H1 (cell line): ENCODE data around the gene ADARB2. TPM values are rescaled to one million over a fixed set of nuclear protein-coding genes. Genes with fewer than 3 reads are reported as not detected.

Experiments used
- CTCF ChIA-PET: fragments of 300-600 bp; sonication (Branson Sonifier 250); formaldehyde crosslinking; loops from one replicate; lab custom pipeline; 2021; ENCODE audit not compliant: partially characterized antibody; lab: Charles Lee
- POLR2A ChIA-PET: fragments of 300-600 bp; sonication (Branson Sonifier 250); formaldehyde crosslinking; loops from one replicate; lab custom pipeline; 2021; ENCODE audit warnings: inconsistent platforms; ENCODE audit not compliant: partially characterized antibody; lab: Charles Lee
- DNase-seq, 2 experiments: peaks; one replicate each; pipeline versions ENCODE4 v3.0.0 to v3.0.0-alpha.2; 2010 to 2022; ENCODE audit warnings: low spot score in 2 of 2, low read depth in 1 of 2, mixed read lengths in 1 of 2
- FAIRE-seq: peaks from 2 replicates; lab custom pipeline; 2011; peaks lifted over from hg19 to GRCh38; lab: Jason Lieb, UNC
- H2AFZ ChIP-seq: 2 replicates; pipeline ENCODE4 v1.8.1; 2012; ENCODE audit warnings: low read length, inconsistent platforms
- H2AK5ac ChIP-seq: 2 replicates; pipeline ENCODE4 v1.6.1; 2013; ENCODE audit warnings: low read depth, low read length
- H2BK120ac ChIP-seq: replicated peaks from 2 replicates; pipeline ENCODE3; 2013; ENCODE audit warnings: low read depth, low read length, inconsistent platforms
- H2BK12ac ChIP-seq: 2 replicates; pipeline ENCODE4 v1.6.1; 2013; ENCODE audit warnings: low read depth, low read length
- H2BK15ac ChIP-seq: 2 replicates; pipeline ENCODE4 v1.6.1; 2013; ENCODE audit warnings: low read length
- H2BK20ac ChIP-seq: 2 replicates; pipeline ENCODE4 v1.6.1; 2013; ENCODE audit warnings: low read length
- H2BK5ac ChIP-seq: 2 replicates; pipeline ENCODE4 v1.6.1; 2013; ENCODE audit warnings: low read depth, low read length
- H3K14ac ChIP-seq: 2 replicates; pipeline ENCODE4 v1.6.1; 2013; ENCODE audit warnings: inconsistent platforms; ENCODE audit not compliant: insufficient read length
- H3K18ac ChIP-seq: 2 replicates; pipeline ENCODE4 v1.6.1; 2013; ENCODE audit warnings: low read length; ENCODE audit errors: extremely low read depth
- H3K23ac ChIP-seq: 2 replicates; pipeline ENCODE4 v1.6.1; 2013; ENCODE audit warnings: inconsistent platforms; ENCODE audit not compliant: insufficient read length
- H3K23me2 ChIP-seq: 2 replicates; pipeline ENCODE4 v1.6.1; 2013; ENCODE audit warnings: low read depth, low read length
- H3K27ac ChIP-seq: 2 replicates; pipeline ENCODE4 v1.6.1; 2011; ENCODE audit warnings: low read depth, low read length, inconsistent platforms
- H3K27me3 ChIP-seq, 4 experiments: replicated peaks in 1 of 4; 1 replicate in 1 of 4; 2 replicates in 3 of 4; pipeline versions ENCODE4 v1.6.1 to v1.8.1; 2011 to 2013; ENCODE audit warnings: low read length in 3 of 4, mild to moderate bottlenecking in 3 of 4, inconsistent platforms in 2 of 4, mixed read lengths in 2 of 4, moderate library complexity in 1 of 4; ENCODE audit not compliant: control insufficient read depth in 3 of 4, insufficient read depth in 3 of 4; ENCODE audit errors: extremely low read depth in 1 of 4
- H3K36me3 ChIP-seq, 4 experiments: 2 replicates each; pipeline versions ENCODE4 v1.6.1 to v1.8.1; 2011 to 2013; ENCODE audit warnings: mild to moderate bottlenecking in 4 of 4, low read length in 3 of 4, moderate library complexity in 2 of 4, control low read depth in 1 of 4, inconsistent platforms in 1 of 4; ENCODE audit not compliant: insufficient read depth in 4 of 4, control insufficient read depth in 2 of 4
- H3K4ac ChIP-seq: replicated peaks from 2 replicates; pipeline ENCODE3; 2013; ENCODE audit warnings: low read length, low read depth, mixed read lengths, inconsistent platforms; ENCODE audit not compliant: insufficient read length
- H3K4me1 ChIP-seq, 4 experiments: replicated peaks in 1 of 4; 1 replicate in 1 of 4; 2 replicates in 3 of 4; pipeline versions ENCODE4 v1.6.1 to v1.8.1; 2011 to 2013; ENCODE audit warnings: low read length in 3 of 4, inconsistent platforms in 2 of 4, mixed read lengths in 1 of 4; ENCODE audit not compliant: insufficient read depth in 4 of 4, control insufficient read depth in 3 of 4
- H3K4me2 ChIP-seq, 2 experiments: 2 replicates each; pipeline versions ENCODE4 v1.6.1 to v1.8.1; 2011 to 2013; ENCODE audit warnings: low read depth in 2 of 2, low read length in 2 of 2, control low read depth in 1 of 2, inconsistent platforms in 1 of 2, mild to moderate bottlenecking in 1 of 2; ENCODE audit not compliant: insufficient read depth in 1 of 2
- H3K4me3 ChIP-seq, 4 experiments: fragments of 200-600, 300-600 bp in 1 of 4; sonication (generic), shearing (Covaris generic), sonication (Bioruptor Twin) in 1 of 4; 2 replicates each; pipeline versions ENCODE4 v1.5.1 to v1.8.1; 2011 to 2016; ENCODE audit warnings: low read length in 4 of 4, low read depth in 3 of 4, control low read depth in 2 of 4, inconsistent platforms in 2 of 4, mild to moderate bottlenecking in 2 of 4, mixed read lengths in 1 of 4, moderate library complexity in 1 of 4; ENCODE audit not compliant: insufficient read depth in 2 of 4; ENCODE audit errors: extremely low read depth in 1 of 4
- H3K56ac ChIP-seq: replicated peaks from 2 replicates; pipeline ENCODE3; 2013; ENCODE audit warnings: low read depth, mild to moderate bottlenecking, mixed read lengths, low read length, inconsistent platforms; ENCODE audit not compliant: insufficient read length
- H3K79me1 ChIP-seq: 2 replicates; pipeline ENCODE4 v1.6.1; 2013; ENCODE audit warnings: low read depth, low read length, control low read depth
- H3K79me2 ChIP-seq, 2 experiments: 2 replicates each; pipeline versions ENCODE4 v1.6.1 to v1.8.1; 2012 to 2013; ENCODE audit warnings: low read length in 2 of 2, mild to moderate bottlenecking in 2 of 2, inconsistent platforms in 1 of 2; ENCODE audit not compliant: insufficient read depth in 2 of 2, control insufficient read depth in 1 of 2
- H3K9ac ChIP-seq, 4 experiments: replicated peaks in 1 of 4; 1 replicate in 1 of 4; 2 replicates in 3 of 4; pipeline versions ENCODE4 v1.6.1 to v1.8.1; 2011 to 2013; ENCODE audit warnings: low read depth in 3 of 4, low read length in 3 of 4, control low read depth in 2 of 4, mild to moderate bottlenecking in 2 of 4, moderate library complexity in 2 of 4, inconsistent platforms in 1 of 4; ENCODE audit errors: extremely low read depth in 1 of 4
- H3K9me3 ChIP-seq, 2 experiments: 2 replicates each; pipeline versions ENCODE4 v1.6.1 to v1.8.1; 2012 to 2013; ENCODE audit warnings: mild to moderate bottlenecking in 2 of 2, moderate library complexity in 2 of 2, control low read depth in 1 of 2, inconsistent platforms in 1 of 2, low read depth in 1 of 2, low read length in 1 of 2, mixed read lengths in 1 of 2; ENCODE audit not compliant: insufficient read depth in 2 of 2
- H4K20me1 ChIP-seq, 2 experiments: replicated peaks in 1 of 2; 2 replicates each; pipeline versions ENCODE3 to v1.8.1; 2011 to 2013; ENCODE audit warnings: inconsistent platforms in 2 of 2, low read length in 2 of 2, mild to moderate bottlenecking in 1 of 2; ENCODE audit not compliant: insufficient read depth in 2 of 2, control insufficient read depth in 1 of 2
- H4K5ac ChIP-seq: 2 replicates; pipeline ENCODE4 v1.6.1; 2013; ENCODE audit warnings: low read length, low read depth, mixed read lengths, inconsistent platforms; ENCODE audit not compliant: insufficient read length
- H4K8ac ChIP-seq: 2 replicates; pipeline ENCODE4 v1.8.0; 2013; ENCODE audit warnings: mild to moderate bottlenecking, moderate library complexity, low read length, inconsistent platforms; ENCODE audit not compliant: insufficient read depth; ENCODE audit errors: extremely low read depth
- H4K91ac ChIP-seq: replicated peaks from 2 replicates; pipeline ENCODE3; 2013; ENCODE audit warnings: low read length, mixed read lengths, inconsistent platforms; ENCODE audit not compliant: insufficient read length
- CBX5 ChIP-seq: fragments of 300-800, 300-1000 bp; sonication (generic); IDR thresholded peaks from 2 replicates; pipeline ENCODE4 v1.7.1; 2016; ENCODE audit warnings: antibody characterized with exemption, low read length, low read depth
- EGR1 ChIP-seq: IDR thresholded peaks from 2 replicates; pipeline ENCODE4 v1.6.1; 2011; ENCODE audit warnings: low read depth, low read length, borderline replicate concordance
- EP300 ChIP-seq, 2 experiments: IDR thresholded peaks; 1 replicate in 1 of 2; 2 replicates in 1 of 2; pipeline ENCODE4 v1.6.1; 2011 to 2012; ENCODE audit warnings: low read depth in 2 of 2, low read length in 2 of 2, mild to moderate bottlenecking in 2 of 2, borderline replicate concordance in 1 of 2, inconsistent platforms in 1 of 2, moderate library complexity in 1 of 2
- POU5F1 ChIP-seq: IDR thresholded peaks from 2 replicates; pipeline ENCODE4 v1.6.1; 2011; ENCODE audit warnings: low read depth, mild to moderate bottlenecking, low read length, moderate library complexity
- RAD21 ChIP-seq, 2 experiments: IDR thresholded peaks in 1 of 2; conservative IDR thresholded peaks in 1 of 2; 2 replicates each; pipeline ENCODE4 v1.6.1; 2011; ENCODE audit warnings: low read depth in 2 of 2, low read length in 2 of 2, improper control_type of control experiment in 1 of 2, inconsistent platforms in 1 of 2, mild to moderate bottlenecking in 1 of 2, moderate library complexity in 1 of 2
- WGBS, 2 experiments: shearing (Covaris generic) in 1 of 2; methylation state at CpG; one replicate each; pipeline versions ENCODE4 v1.1.6 to v1.1.7; 2013 to 2015; ENCODE audit warnings: low lambda C conversion rate in 2 of 2, mixed read lengths in 2 of 2, inconsistent platforms in 1 of 2, low coverage in 1 of 2, missing lambda C conversion rate in 1 of 2; ENCODE audit not compliant: insufficient replicate concordance in 2 of 2, insufficient coverage in 1 of 2, insufficient read length in 1 of 2; ENCODE audit errors: extremely low coverage in 1 of 2, missing lambda C conversion rate in 1 of 2; 5-methylcytosine and 5-hydroxymethylcytosine counted together
- polyA plus RNA-seq, 7 experiments: library from polyadenylated mRNA; depleted of rRNA in 3 of 7; stranded (reverse) in 5 of 7; unstranded in 2 of 7; fragments of >200 nt in 5 of 7; fragments of 200-250 nt in 2 of 7; gene quantifications; 1 replicate in 5 of 7; 2 replicates in 1 of 7; 4 replicates in 1 of 7; pipeline versions ENCODE4 v1.2.1 to v1.2.3, GENCODE V29; 2011 to 2013; ENCODE audit warnings: missing spikeins in 2 of 7, mixed read lengths in 2 of 7
- total RNA-seq: library from RNA; stranded (reverse); fragmentation: NEBNext Ultra II Directional; extraction: Animal tissue kit (Norgen Biotek cat#: 25700); gene quantifications from 2 replicates; pipeline ENCODE4 v1.2.1, GENCODE V29; 2021
- TF ChIP-seq, protein P1 (sequence below): IDR thresholded peaks from 2 replicates; pipeline ENCODE4 v1.6.1; 2011; ENCODE audit warnings: low read length, improper control_type of control experiment

Gene ADARB2
- total and polyA plus RNA-seq, 2 of the 8 experiments (the other 6 are each of a cell fraction or from before 2014, with no cell fraction given) = 2.2 to 2.8 TPM

DNA sequence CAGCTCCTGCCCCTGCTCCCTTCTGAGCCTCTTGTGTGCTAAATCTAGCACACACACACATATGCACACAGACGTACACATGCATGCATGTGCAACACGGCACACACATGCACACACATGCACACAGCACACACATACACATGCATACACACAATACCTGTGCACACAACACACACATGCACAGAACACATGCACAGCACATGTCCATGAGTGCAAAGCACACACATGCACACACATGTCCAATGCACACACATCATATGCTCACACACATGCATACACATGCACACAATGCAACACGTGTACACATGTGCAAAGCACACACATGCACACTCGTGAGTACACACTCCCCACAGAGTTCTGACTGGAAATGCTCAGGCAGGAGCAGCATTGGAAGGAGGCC lies 566.1 kb downstream of the ADARB2 start:
- H2BK20ac ChIP-seq = no peak overlapping the region
- WGBS, 2 experiments = 83% methylated on average over 4 of the region's 4 CpGs; no CpG with 5 or more reads in 1 of the 2 experiments
- FAIRE-seq = no peak

More for the DNA sequence above, 566.1 kb downstream of the ADARB2 start:
- peak overlapping the region; percentile 95; the same call in 1 of the 2 replicates for H2AK5ac ChIP-seq
- H2BK15ac ChIP-seq = peak overlapping the region; percentile 93; the same call in 1 of the 2 replicates
- peak overlapping the region; percentile 60 for H2BK120ac ChIP-seq
- H4K91ac ChIP-seq = no peak overlapping the region
- H3K36me3 ChIP-seq = no peaks in the 10 kb centered on the region
- TF ChIP-seq EP300 (IDR thresholded peaks at IDR 0.05; ENCODE audit: borderline replicate concordance in 1 of 2, low read depth in 2 of 2, low read length in 2 of 2) = no peak
- TF ChIP-seq, protein P1, sequence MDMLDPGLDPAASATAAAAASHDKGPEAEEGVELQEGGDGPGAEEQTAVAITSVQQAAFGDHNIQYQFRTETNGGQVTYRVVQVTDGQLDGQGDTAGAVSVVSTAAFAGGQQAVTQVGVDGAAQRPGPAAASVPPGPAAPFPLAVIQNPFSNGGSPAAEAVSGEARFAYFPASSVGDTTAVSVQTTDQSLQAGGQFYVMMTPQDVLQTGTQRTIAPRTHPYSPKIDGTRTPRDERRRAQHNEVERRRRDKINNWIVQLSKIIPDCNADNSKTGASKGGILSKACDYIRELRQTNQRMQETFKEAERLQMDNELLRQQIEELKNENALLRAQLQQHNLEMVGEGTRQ = no peak
- no peak for TF ChIP-seq EGR1
- TF ChIP-seq RAD21 (IDR thresholded peaks at IDR 0.05 in 1 of 2, conservative IDR thresholded peaks at IDR 0.05 in 1 of 2; ENCODE audit: low read depth in 2 of 2, low read length in 2 of 2) = no peak
- no peak for TF ChIP-seq POU5F1
- no peak for TF ChIP-seq CBX5
- TF ChIP-seq, all 59 proteins: peak for 0
- no peaks in the 10 kb centered on the region for H3K79me1 ChIP-seq
- ChIA-PET CTCF (interaction anchor here (1.0 to 4.1 kb wide), 2 partner anchors 10 to 15 kb away, joined by 4 to 26 read pairs; no protein-coding TSS in a partner anchor), POLR2A (interaction anchor here (1.1 kb wide), 1 partner anchor 10 kb away, joined by 3 read pairs; no protein-coding TSS in a partner anchor)
- peaks cover 0 to 3% of the 10 kb centered on the region in 2 experiments for H4K20me1 ChIP-seq
- no peak overlapping the region for H3K27ac ChIP-seq
- peak overlapping the region; percentile 85 for H2BK5ac ChIP-seq
- no peak overlapping the region for H3K56ac ChIP-seq
- no peak overlapping the region for H3K23ac ChIP-seq
- no peak overlapping the region for H2AFZ ChIP-seq
- H4K5ac ChIP-seq = no peak overlapping the region
- no peaks in the 10 kb centered on the region for H3K9me3 ChIP-seq
- peak overlapping the region in 1 of 4 experiments; percentile 11; a peak in 1 of 7 replicates for H3K9ac ChIP-seq
- no peaks in the 10 kb centered on the region; a peak in 1 of 7 replicates for H3K4me1 ChIP-seq
- no peak overlapping the region for H3K4me3 ChIP-seq
- no peak overlapping the region for H3K14ac ChIP-seq
- no peak for DNase-seq
- no peaks in the 10 kb centered on the region for H3K23me2 ChIP-seq
- H2BK12ac ChIP-seq = peak overlapping the region; percentile 95; the same call in 1 of the 2 replicates
- H4K8ac ChIP-seq = peak overlapping the region; percentile 23; the same call in 1 of the 2 replicates
- H3K18ac ChIP-seq = peak overlapping the region; percentile 60; the same call in 1 of the 2 replicates
- no peak overlapping the region for H3K4ac ChIP-seq
- peaks cover 0 to 5% (median 0%) of the 10 kb centered on the region in 4 experiments; a peak in 2 of 7 replicates for H3K27me3 ChIP-seq
- no peak overlapping the region for H3K4me2 ChIP-seq
- H3K79me2 ChIP-seq = no peaks in the 10 kb centered on the region
